GM12801 (cell line): ENCODE data around the gene ITPK1.

Source experiments
- CTCF ChIP-seq: IDR thresholded peaks from one replicate; pipeline ENCODE4 v1.5.1; 2011; ENCODE audit warnings: control low read depth; ENCODE audit not compliant: insufficient read length; ENCODE audit errors: extremely low read depth

The ITPK1 gene

GRCh38 chr14:93002851-93003298 is 112.8 kb downstream of the ITPK1 start:
- TF ChIP-seq CTCF = no peak

DNA sequence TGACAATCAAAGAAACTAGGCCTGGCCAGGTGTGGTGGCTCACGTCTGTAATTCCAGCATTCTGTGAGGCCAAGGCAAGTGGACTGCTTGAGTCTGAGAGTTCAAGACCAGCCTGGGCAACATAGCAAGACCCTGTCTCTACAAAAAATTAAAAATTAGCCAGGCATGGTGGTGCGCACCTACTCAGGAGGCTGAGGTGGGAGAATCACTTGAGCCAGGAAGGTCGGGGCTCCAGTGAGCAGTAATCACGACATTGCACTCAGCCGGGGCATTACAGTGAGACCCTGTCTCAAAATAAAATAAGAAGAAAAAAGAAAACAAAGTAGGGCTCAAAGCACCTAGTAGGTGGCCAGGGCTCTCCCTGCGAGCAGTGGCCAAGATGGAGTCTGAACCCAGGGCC is 113.7 kb downstream of the ITPK1 start:
- TF ChIP-seq CTCF = no peak

DNA sequence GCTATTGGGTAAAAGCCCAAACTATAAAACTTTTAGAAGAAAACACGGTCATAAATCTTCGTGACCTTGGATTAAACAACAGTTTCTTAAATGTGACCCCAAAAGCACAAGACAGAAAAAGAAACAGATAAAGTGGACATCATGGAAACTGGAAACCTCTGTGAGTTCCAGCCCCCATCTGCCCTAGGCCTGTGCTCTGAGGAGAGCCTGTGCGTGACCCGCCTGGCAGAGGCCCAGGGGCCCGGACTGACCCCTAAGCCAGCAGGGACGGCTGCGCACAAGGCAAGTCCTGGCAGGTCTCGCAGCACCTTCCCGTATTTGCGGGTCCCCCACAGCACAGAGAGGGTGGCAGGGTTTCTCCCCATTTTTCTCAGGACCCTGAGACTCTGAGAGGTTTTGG is 116.8 kb downstream of the ITPK1 start:
- TF ChIP-seq CTCF = no peak

GRCh38 chr14:92997343-92998061 is 118.2 kb downstream of the ITPK1 start:
- TF ChIP-seq CTCF = no peak

GRCh38 chr14:92995620-92996019 is 120.1 kb downstream of the ITPK1 start:
- no peak for TF ChIP-seq CTCF

DNA sequence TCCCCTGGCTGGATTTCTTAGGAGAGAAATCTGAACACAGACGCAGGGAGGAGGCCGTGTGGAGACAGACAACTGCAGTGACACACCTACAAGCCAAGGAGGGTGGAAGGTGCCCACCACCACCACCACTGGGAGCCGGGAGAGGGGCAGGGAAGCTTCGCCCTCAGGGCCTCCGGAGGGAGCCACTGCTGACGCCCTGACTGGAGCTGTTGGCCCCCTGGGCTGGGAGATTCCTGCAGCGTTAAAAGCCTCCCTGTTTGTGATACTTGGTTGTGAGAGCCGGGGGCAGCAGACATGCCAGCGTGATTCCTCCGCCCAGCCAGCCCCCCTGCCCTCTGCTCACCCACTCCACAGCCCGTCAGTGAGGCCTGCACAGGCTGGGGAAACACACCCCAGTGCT is 120.8 kb downstream of the ITPK1 start:
- TF ChIP-seq CTCF = no peak

DNA sequence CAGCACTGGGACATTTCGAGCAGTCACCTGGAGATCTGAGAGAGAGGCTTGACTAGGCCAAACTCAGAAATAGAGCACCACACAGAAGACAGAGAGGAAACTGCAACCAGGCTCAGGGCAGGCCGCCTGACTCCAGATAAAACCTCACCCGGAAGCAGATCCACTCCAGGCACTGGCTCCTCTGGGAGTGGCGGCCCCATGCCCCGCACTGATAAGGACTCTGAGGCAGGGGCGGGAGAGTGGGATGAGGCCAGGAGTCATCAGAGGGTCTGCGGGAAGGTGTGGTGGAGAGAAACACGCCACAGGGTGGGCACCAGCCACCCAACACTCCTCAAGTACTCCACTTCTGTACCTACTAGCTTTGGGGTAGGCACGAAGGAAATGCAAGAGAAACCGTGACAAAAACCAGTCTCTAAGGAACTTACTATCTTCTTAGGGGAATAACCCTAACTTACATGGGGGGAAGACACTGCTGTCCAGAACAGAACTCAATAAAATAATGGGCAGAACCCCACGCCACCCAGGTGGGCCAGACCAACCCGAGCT is 121.5 kb downstream of the ITPK1 start:
- TF ChIP-seq CTCF = no peak
